Measurements from ENCODE around the gene IQCN. TPM values are rescaled to one million over a fixed set of nuclear protein-coding genes. Genes with fewer than 3 reads are reported as not detected.
A peak's percentile ranks its signal among the peaks of the same experiment; 100 is the strongest.

IQCN gene
- total RNA-seq, 5 donors from 2014 or later (not counting 1 experiment from before 2014, with no cell fraction given) = 4.1 to 42.8 (median 6.3) TPM

- H3K4me3 ChIP-seq (ENCODE audit: control insufficient read depth in 1 of 2, extremely low read depth in 1 of 2, low read length in 1 of 2) = no peak overlapping the region
- H3K9me3 ChIP-seq = no peaks in the 10 kb centered on the region
- peak in 25 of 35 experiments; percentile 23 to 70 (median 48) for DNase-seq
- Mint-ChIP-seq H3K27me3 (peaks cover 4 to 17% of the 10 kb centered on the region in 2 donors), H3K4me1 (peaks cover 8 to 14% (median 8%) of the 10 kb centered on the region in 3 donors), H3K27ac (peak overlapping the region in 1 of 2 donors; percentile 16), H3K4me3 (no peak overlapping the region), H3K9me3 (no peaks in the 10 kb centered on the region), H3K36me3 (no peaks in the 10 kb centered on the region)
- WGBS (ENCODE audit: insufficient coverage) = 41% methylated on average over 5 of the region's 32 CpGs
- no peaks in the 10 kb centered on the region for H3K36me3 ChIP-seq (ENCODE audit: control insufficient read depth in 2 of 2, extremely low read depth in 1 of 2, insufficient read depth in 1 of 2, low read length in 1 of 2)
- no peak for ATAC-seq (replicated peaks in 1 of 4)
- peaks cover 0 to 43% of the 10 kb centered on the region in 2 experiments for H3K27me3 ChIP-seq (replicated peaks in 1 of 2; ENCODE audit: control insufficient read depth in 2 of 2, extremely low read depth in 1 of 2, insufficient read depth in 2 of 2, low read length in 1 of 2)
- POLR2A ChIA-PET = interaction anchor here in 1 of 2 donors (0.6 kb wide), 1 partner anchor 648 kb away, joined by 6 read pairs; no protein-coding TSS in a partner anchor
- H3K27ac ChIP-seq (ENCODE audit: low read length) = no peak overlapping the region
- peaks cover 5 to 19% of the 10 kb centered on the region in 2 experiments for H3K4me1 ChIP-seq (ENCODE audit: control insufficient read depth in 1 of 2, extremely low read depth in 1 of 2, insufficient read depth in 2 of 2, low read length in 2 of 2)
- CTCF ChIA-PET = interaction anchor here (0.6 to 2.0 kb wide), 8 partner anchors 13 to 711 kb away, joined by 3 to 13 read pairs (median 4); partner anchors contain the start of genes DDX49 (in 1 of the 2) and MPV17L2 (in 1 of the 2)
These were observed 65.9 kb downstream of the IQCN start for GRCh38 chr19:18208098-18208951.

Other genes with a start within 250 kb of the IQCN start
- 10 to 100 TPM; 26.3 to 45.2 (median 39.3) TPM for gene IL12RB1, start 187.5 kb downstream of the IQCN start, total RNA-seq
- 10 to 100 TPM; 42.0 to 60.2 (median 53.2) TPM for gene MAST3, start 176.7 kb downstream of the IQCN start, total RNA-seq
- 10 to 100 TPM; 11.8 to 25.5 (median 17.6) TPM for gene PIK3R2, start 121.3 kb downstream of the IQCN start, total RNA-seq
- 10 to 100 TPM in 1 of 5 donors, 1 to 10 TPM in 4; 3.2 to 11.8 (median 5.1) TPM for gene IFI30, start 100.6 kb downstream of the IQCN start, total RNA-seq
- 1 to 10 TPM; 3.8 to 8.2 (median 8.1) TPM for gene MPV17L2, start 81.2 kb downstream of the IQCN start, total RNA-seq
- 1 to 10 TPM; 4.7 to 8.3 (median 5.6) TPM for gene RAB3A, start 70.4 kb downstream of the IQCN start, total RNA-seq
- gene PDE4C, start 48.0 kb downstream of the IQCN start, total RNA-seq = not detected
- 1,000 to 10,000 TPM in 1 of 5 donors, 100 to 1,000 TPM in 4; 247 to 1,161 (median 272) TPM for gene JUND, start 7.2 kb upstream of the IQCN start, total RNA-seq
- 10 to 100 TPM; 58.5 to 82.7 (median 69.1) TPM for gene LSM4, start 48.6 kb upstream of the IQCN start, total RNA-seq
- 10 to 100 TPM; 35.7 to 52.6 (median 45.1) TPM for gene PGPEP1, start 66.1 kb upstream of the IQCN start, total RNA-seq
- gene GDF15, start 111.7 kb upstream of the IQCN start, total RNA-seq = 1 to 10 TPM in 3 of 5 donors, not detected in 2; 1.5 to 1.7 (median 1.5) TPM
- under 1 TPM in 3 of 5 donors, not detected in 2; 0.16 to 0.33 (median 0.30) TPM for gene LRRC25, start 123.2 kb upstream of the IQCN start, total RNA-seq
- 100 to 1,000 TPM in 4 of 5 donors, 10 to 100 TPM in 1; 71.3 to 127 (median 102) TPM for gene SSBP4, start 144.9 kb upstream of the IQCN start, total RNA-seq
- gene ISYNA1, start 163.7 kb upstream of the IQCN start, total RNA-seq = 10 to 100 TPM; 38.3 to 59.8 (median 55.0) TPM
- 10 to 100 TPM; 27.2 to 46.4 (median 33.4) TPM for gene ELL, start 247.6 kb upstream of the IQCN start, total RNA-seq